GM12878 (cell line): ENCODE results near the gene CFAP20. TPM values are rescaled to one million over a fixed set of nuclear protein-coding genes. Genes with fewer than 3 reads are reported as not detected.

Source experiments
- ATAC-seq: fragments of 200-7000 bp; cut with Tn5 transposase; 3 replicates; pipeline ENCODE4 v1.9.1; 2020; ENCODE audit warnings: mild to moderate bottlenecking, moderate library complexity
- BruUV-seq: library from RNA; stranded (reverse); fragments of 400-500 nt; replicated peaks from 2 replicates; lab custom pipeline; 2021; lab: Mats Ljungman, UMichigan
- CTCF ChIA-PET: fragments of 300-600 bp; sonication (Branson Sonifier 250); formaldehyde crosslinking; extraction: SDS; loops from one replicate; lab custom pipeline; 2021; ENCODE audit warnings: inconsistent platforms; lab: Yijun Ruan, JAX
- POLR2A ChIA-PET: fragments of 350-600 bp; formaldehyde crosslinking; extraction: SDS; loops from one replicate; lab custom pipeline; 2021; ENCODE audit warnings: inconsistent platforms; lab: Charles Lee
- RAD21 ChIA-PET: fragments of 300-600 bp; sonication (Branson Sonifier 250); formaldehyde crosslinking; loops from one replicate; lab custom pipeline; 2023; ENCODE audit warnings: antibody characterized with exemption; ENCODE audit not compliant: unreplicated experiment; lab: Charles Lee
- SMC1A ChIA-PET: fragments of 300-600 bp; sonication (Branson Sonifier 250); formaldehyde crosslinking; loops from one replicate; lab custom pipeline; 2023; ENCODE audit not compliant: unreplicated experiment, uncharacterized antibody; lab: Charles Lee
- DNase-seq: peaks from one replicate; pipeline ENCODE4 v3.0.0-alpha.2; 2011; ENCODE audit warnings: low read depth, low spot score
- FAIRE-seq: peaks from 3 replicates; lab custom pipeline; 2011; peaks lifted over from hg19 to GRCh38; lab: Jason Lieb, UNC
- H2AFZ ChIP-seq: 2 replicates; pipeline ENCODE4 v1.6.0; 2011; ENCODE audit warnings: low read depth, low read length, control low read depth; ENCODE audit not compliant: control insufficient read depth
- H3K27ac ChIP-seq: 2 replicates; pipeline ENCODE4 v1.5.1; 2011; ENCODE audit warnings: control low read depth; ENCODE audit not compliant: control insufficient read depth, insufficient read depth
- H3K27me3 ChIP-seq, 2 experiments: replicated peaks in 1 of 2; 2 replicates each; pipeline versions ENCODE4 v1.6.0 to v1.6.1; 2011; ENCODE audit warnings: low read length in 1 of 2; ENCODE audit not compliant: control insufficient read depth in 2 of 2, insufficient read depth in 2 of 2
- H3K36me3 ChIP-seq, 2 experiments: 2 replicates each; pipeline ENCODE4 v1.5.1; 2011; ENCODE audit warnings: low read length in 1 of 2; ENCODE audit not compliant: control insufficient read depth in 2 of 2, insufficient read depth in 2 of 2
- H3K4me1 ChIP-seq: 2 replicates; pipeline ENCODE4 v1.6.1; 2011; ENCODE audit warnings: mild to moderate bottlenecking, low read length, moderate library complexity, mixed read lengths; ENCODE audit not compliant: control insufficient read depth, insufficient read depth
- H3K4me2 ChIP-seq: 2 replicates; pipeline ENCODE4 v1.6.0; 2011; ENCODE audit warnings: control low read depth; ENCODE audit not compliant: control insufficient read depth, insufficient read depth
- H3K4me3 ChIP-seq: fragments of 200-600 bp; sonication (generic); 2 replicates; pipeline ENCODE4 v1.5.1; 2016
- H3K79me2 ChIP-seq: 2 replicates; pipeline ENCODE4 v1.6.0; 2011; ENCODE audit warnings: low read length; ENCODE audit not compliant: control insufficient read depth, insufficient read depth
- H3K9ac ChIP-seq: 2 replicates; pipeline ENCODE4 v1.8.0; 2011; ENCODE audit warnings: low read length, control low read depth, mixed read lengths; ENCODE audit not compliant: control insufficient read depth, insufficient read depth
- H3K9me3 ChIP-seq: replicated peaks from 3 replicates; pipeline ENCODE4 v1.5.1; 2011; ENCODE audit warnings: mild to moderate bottlenecking, low read length; ENCODE audit not compliant: control insufficient read depth, insufficient read depth
- H4K20me1 ChIP-seq: 2 replicates; pipeline ENCODE4 v1.6.0; 2011; ENCODE audit not compliant: control insufficient read depth, insufficient read depth
- BMI1 ChIP-seq: fragments of 450-650 bp; IDR thresholded peaks from 2 replicates; pipeline ENCODE4 v1.6.1; 2016; ENCODE audit warnings: mild to moderate bottlenecking, moderate library complexity, borderline replicate concordance
- CHD4 ChIP-seq: fragments of 200-600 bp; sonication (generic); IDR thresholded peaks from 2 replicates; pipeline ENCODE4 v1.6.1; 2016; ENCODE audit warnings: mild to moderate bottlenecking
- ETV6 ChIP-seq, 2 experiments: fragments of 450-650 bp in 1 of 2; IDR thresholded peaks in 1 of 2; conservative IDR thresholded peaks in 1 of 2; 2 replicates each; pipeline ENCODE4 v1.6.1; 2014; ENCODE audit warnings: antibody characterized with exemption in 1 of 2, borderline replicate concordance in 1 of 2, low read depth in 1 of 2, mild to moderate bottlenecking in 1 of 2, moderate library complexity in 1 of 2
- GABPA ChIP-seq: IDR thresholded peaks from 2 replicates; pipeline ENCODE4 v1.6.1; 2014; ENCODE audit warnings: antibody characterized with exemption, low read depth, mild to moderate bottlenecking, inconsistent platforms
- HDAC6 ChIP-seq: fragments of 200-600 bp; sonication (generic); IDR thresholded peaks from one replicate; pipeline ENCODE4 v1.8.0; 2017; ENCODE audit warnings: antibody characterized with exemption; ENCODE audit not compliant: unreplicated experiment
- IKZF2 ChIP-seq, 2 experiments: fragments of 450-650 bp; IDR thresholded peaks; 2 replicates each; pipeline ENCODE4 v1.6.1; 2017; ENCODE audit warnings: mild to moderate bottlenecking in 2 of 2, moderate library complexity in 2 of 2
- POLR2A ChIP-seq: IDR thresholded peaks from 2 replicates; pipeline ENCODE4 v1.6.1; 2011; ENCODE audit warnings: low read depth, mild to moderate bottlenecking, low read length
- RAD51 ChIP-seq: fragments of 450-650 bp; IDR thresholded peaks from 2 replicates; pipeline ENCODE4 v1.6.1; 2016; ENCODE audit warnings: moderate library complexity, mild to moderate bottlenecking, inconsistent platforms
- RELA ChIP-seq: fragments of 450-650 bp; IDR thresholded peaks from 2 replicates; pipeline ENCODE4 v1.8.0; 2014; ENCODE audit warnings: borderline replicate concordance; ENCODE audit not compliant: partially characterized antibody
- RUNX3 ChIP-seq: IDR thresholded peaks from 2 replicates; pipeline ENCODE4 v1.6.1; 2012; ENCODE audit warnings: low read length, inconsistent platforms
- TCF7 ChIP-seq: IDR thresholded peaks from 2 replicates; pipeline ENCODE4 v1.6.1; 2014; ENCODE audit warnings: antibody characterized with exemption, borderline replicate concordance
- YBX1 ChIP-seq: fragments of 450-650 bp; IDR thresholded peaks from 2 replicates; pipeline ENCODE4 v1.6.1; 2016; ENCODE audit warnings: antibody characterized with exemption
- ZNF24 ChIP-seq: fragments of 450-650 bp; IDR thresholded peaks from 2 replicates; pipeline ENCODE4 v1.6.1; 2017; ENCODE audit warnings: antibody characterized with exemption, mild to moderate bottlenecking
- WGBS: methylation state at CpG from one replicate; pipeline ENCODE4 v1.1.6; 2016; ENCODE audit warnings: low lambda C conversion rate; ENCODE audit not compliant: insufficient replicate concordance, insufficient coverage; ENCODE audit errors: missing lambda C conversion rate; 5-methylcytosine and 5-hydroxymethylcytosine counted together
- in situ Hi-C: fragments of 300-500 bp; cut with MboI; formaldehyde crosslinking; loops from 9 replicates; pipeline ENCODE4 v1.14.3; 2018; ENCODE audit warnings: mixed read lengths
- intact Hi-C: fragments of 100-400 bp; cut with micrococcal nuclease; formaldehyde crosslinking; loops from one replicate; pipeline ENCODE4 v1.14.2; 2022; ENCODE audit not compliant: unreplicated experiment
- polyA plus RNA-seq, 11 experiments: library from polyadenylated mRNA; depleted of rRNA in 4 of 11; unstranded in 6 of 11; stranded (reverse) in 5 of 11; fragments of >200 nt; fragmentation: Nextera tagmentation in 4 of 11; fragmentation: Illumina TruSeq in 1 of 11; extraction: Ambion mirVana in 4 of 11; extraction: Trizol in 1 of 11; gene quantifications; 1 replicate in 1 of 11; 2 replicates in 10 of 11; pipeline versions ENCODE4 v1.2.1 to v1.2.3, GENCODE V29; 2011 to 2016; ENCODE audit warnings: inconsistent platforms in 2 of 11, missing spikeins in 2 of 11, low read depth in 1 of 11
- total RNA-seq, 4 experiments: library from RNA; depleted of rRNA in 3 of 4; stranded (reverse); fragments of >200 nt in 3 of 4; fragmentation: Illumina TruSeq in 1 of 4; extraction: Trizol in 1 of 4; gene quantifications; 2 replicates each; pipeline versions ENCODE4 v1.2.1 to v1.2.3, GENCODE V29; 2013 to 2021
- TF ChIP-seq, protein P1 (sequence below): IDR thresholded peaks from 2 replicates; pipeline ENCODE4 v1.6.1; 2011; ENCODE audit warnings: borderline replicate concordance, low read depth, mild to moderate bottlenecking, moderate library complexity, low read length; ENCODE audit not compliant: insufficient read depth, poor library complexity, severe bottlenecking
- TF ChIP-seq, protein P2 (sequence below): IDR thresholded peaks from 2 replicates; pipeline ENCODE4 v1.6.1; 2012; ENCODE audit warnings: low read depth, low read length, improper control_type of control experiment

CFAP20 gene
- total and polyA plus RNA-seq, 10 of the 15 experiments (the other 5 are each of a cell fraction or from before 2014, with no cell fraction given): 10.9 to 61.7 (median 46.2) TPM

DNA sequence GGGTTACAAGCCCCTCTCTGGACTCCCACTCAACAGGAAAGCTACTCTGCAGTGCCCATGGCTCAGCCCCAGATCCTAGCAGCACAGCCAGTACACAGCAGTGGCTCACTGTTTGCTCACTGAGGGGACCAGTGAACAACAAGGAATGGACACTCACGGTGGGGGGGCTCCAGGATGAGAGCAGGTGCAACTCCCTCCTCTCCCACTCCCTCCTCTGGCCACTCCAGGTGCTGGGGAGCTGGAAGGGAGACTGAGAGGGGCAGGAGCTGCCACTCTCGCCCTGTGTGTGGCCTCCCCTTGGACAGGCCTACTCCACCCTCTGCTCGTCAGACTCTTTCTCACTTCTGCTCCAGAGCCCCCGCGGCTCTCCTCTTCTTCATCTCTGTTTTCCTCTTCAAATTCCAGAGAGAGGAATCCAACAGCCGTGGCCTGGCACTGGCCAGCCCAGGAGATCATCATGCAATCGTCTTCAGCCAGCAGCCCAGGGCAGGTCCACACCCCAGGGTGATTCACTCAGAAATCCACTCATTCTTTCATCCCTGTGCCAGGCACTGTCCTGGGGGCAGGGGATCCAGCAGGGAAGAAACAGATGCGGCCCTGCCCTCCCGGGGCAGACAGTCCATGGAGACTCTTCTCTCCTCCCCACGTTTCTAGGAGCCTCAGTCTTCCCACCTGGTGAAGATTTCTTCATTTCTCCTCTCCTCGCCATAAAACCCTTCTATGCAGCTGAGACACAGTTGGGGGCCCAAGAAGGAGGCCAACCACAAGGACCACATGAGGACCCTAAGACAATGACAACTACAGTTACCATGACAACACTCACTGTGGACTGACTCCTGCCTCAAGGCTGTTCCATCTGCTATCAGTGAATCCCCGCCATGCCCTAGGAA lies 30.7 kb downstream of the CFAP20 start:
- TF ChIP-seq ETV6 (conservative IDR thresholded peaks at IDR 0.05 in 1 of 2, IDR thresholded peaks at IDR 0.05 in 1 of 2; ENCODE audit: borderline replicate concordance in 1 of 2, low read depth in 1 of 2) (no peak), BMI1 (0 out of 2 replicates have a peak, but pooled peaks have one; percentile 35)
- Histone ChIP-seq H3K4me2 (no peak overlapping the region), H3K4me3 (no peak overlapping the region), H3K27ac (no peak overlapping the region), H3K4me1 (no peaks in the 10 kb centered on the region), H3K36me3 (no peaks in the 10 kb centered on the region), H3K27me3 (no peaks in the 10 kb centered on the region), H4K20me1 (no peaks in the 10 kb centered on the region), H3K9ac (no peak overlapping the region), H2AFZ (no peak overlapping the region), H3K79me2 (no peaks in the 10 kb centered on the region), H3K9me3 (no peaks in the 10 kb centered on the region)
- ATAC-seq (no peak), FAIRE-seq (no peak), DNase-seq (no peak)
- RAD21 ChIA-PET: interaction anchor here (2.0 kb wide), 1 partner anchor 23 kb away, joined by 13 read pairs; no protein-coding TSS in a partner anchor
- no TSS peak for BruUV-seq
- in situ Hi-C loops: no loop called here
- 41% methylated on average over 12 of the region's 12 CpGs for WGBS
- SMC1A ChIA-PET: interaction anchor here (0.8 to 1.6 kb wide), 3 partner anchors 10 to 40 kb away, joined by 3 to 4 read pairs (median 4); no protein-coding TSS in a partner anchor
- CTCF ChIA-PET: interaction anchor here (0.9 to 10.4 kb wide), 13 partner anchors 8 to 388 kb away, joined by 3 to 186 read pairs (median 7); partner anchors contain the start of gene CFAP20
- POLR2A ChIA-PET: interaction anchor here (1.9 kb wide), 1 partner anchor 31 kb away, joined by 6 read pairs; the partner anchor contains the start of gene CFAP20
- intact Hi-C loops: no loop called here

DNA sequence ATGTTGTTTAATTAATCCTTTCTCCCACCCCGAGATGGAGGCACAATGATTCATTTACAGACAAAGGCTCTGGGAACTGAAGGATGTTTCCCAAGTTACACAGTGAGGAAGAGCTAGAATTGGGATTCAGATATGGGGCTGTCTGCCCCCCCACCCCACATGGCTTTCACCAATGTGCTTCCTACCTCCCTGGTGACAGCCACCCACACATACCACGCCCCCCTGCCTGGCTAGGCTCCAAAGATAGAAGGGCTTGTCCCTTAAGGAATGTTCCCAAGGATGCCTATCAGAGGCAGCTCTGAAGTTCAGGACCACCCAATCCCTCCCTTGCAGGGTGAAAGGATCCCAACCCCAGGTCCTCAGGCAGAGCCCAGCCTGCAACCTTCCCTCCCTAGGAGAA lies 32.9 kb downstream of the CFAP20 start:
- no peaks in the 10 kb centered on the region for H3K27me3 ChIP-seq
- in situ Hi-C loops: no loop called here
- H3K9ac ChIP-seq: no peak overlapping the region
- H3K36me3 ChIP-seq: no peaks in the 10 kb centered on the region
- ChIA-PET RAD21 (no interaction called here), SMC1A (interaction anchor here (0.9 to 1.9 kb wide), 3 partner anchors 11 to 30 kb away, joined by 3 to 12 read pairs (median 7); no protein-coding TSS in a partner anchor), CTCF (interaction anchor here (1.0 to 10.4 kb wide), 6 partner anchors 11 to 82 kb away, joined by 3 to 186 read pairs (median 8); partner anchors contain the start of gene CFAP20), POLR2A (interaction anchor here (0.8 kb wide), 1 partner anchor 13 kb away, joined by 3 read pairs; no protein-coding TSS in a partner anchor)
- H4K20me1 ChIP-seq: no peaks in the 10 kb centered on the region
- intact Hi-C loops: no loop called here
- no peaks in the 10 kb centered on the region for H3K4me1 ChIP-seq
- H3K4me3 ChIP-seq: no peak overlapping the region
- FAIRE-seq (no peak), ATAC-seq (no peak), DNase-seq (no peak)
- no peak overlapping the region for H3K27ac ChIP-seq
- H2AFZ ChIP-seq: no peak overlapping the region
- no peak overlapping the region for H3K4me2 ChIP-seq
- no peaks in the 10 kb centered on the region for H3K9me3 ChIP-seq
- no peaks in the 10 kb centered on the region for H3K79me2 ChIP-seq
- WGBS: 20% methylated on average over 2 of the region's 2 CpGs
- BruUV-seq: no TSS peak
- TF ChIP-seq GABPA (no peak), IKZF2 (IDR thresholded peaks at IDR 0.05) (no peak), RAD51 (no peak), YBX1 (no peak), TCF7 (no peak), ZNF24 (no peak), HDAC6 (no peak), CHD4 (no peak), RUNX3 (no peak), POLR2A (no peak), RELA (no peak)
- TF ChIP-seq, protein P1, sequence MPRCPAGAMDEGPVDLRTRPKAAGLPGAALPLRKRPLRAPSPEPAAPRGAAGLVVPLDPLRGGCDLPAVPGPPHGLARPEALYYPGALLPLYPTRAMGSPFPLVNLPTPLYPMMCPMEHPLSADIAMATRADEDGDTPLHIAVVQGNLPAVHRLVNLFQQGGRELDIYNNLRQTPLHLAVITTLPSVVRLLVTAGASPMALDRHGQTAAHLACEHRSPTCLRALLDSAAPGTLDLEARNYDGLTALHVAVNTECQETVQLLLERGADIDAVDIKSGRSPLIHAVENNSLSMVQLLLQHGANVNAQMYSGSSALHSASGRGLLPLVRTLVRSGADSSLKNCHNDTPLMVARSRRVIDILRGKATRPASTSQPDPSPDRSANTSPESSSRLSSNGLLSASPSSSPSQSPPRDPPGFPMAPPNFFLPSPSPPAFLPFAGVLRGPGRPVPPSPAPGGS: no peak
- TF ChIP-seq, protein P2, sequence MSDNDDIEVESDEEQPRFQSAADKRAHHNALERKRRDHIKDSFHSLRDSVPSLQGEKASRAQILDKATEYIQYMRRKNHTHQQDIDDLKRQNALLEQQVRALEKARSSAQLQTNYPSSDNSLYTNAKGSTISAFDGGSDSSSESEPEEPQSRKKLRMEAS: no peak
